Suppressor macrophage treated with lipopolysaccharide for 1 hour (primary cell): Measurements from ENCODE around the gene C2orf69.

Experiments
- DNase-seq, 3 donors: peaks; one replicate each; pipeline ENCODE4 v3.0.0-alpha.2; 2020 to 2022

Gene C2orf69

GRCh38 chr2:199973703-199974102 lies 62.6 kb downstream of the C2orf69 start:
- peak in 2 of 3 donors; percentile 51 to 61 for DNase-seq

GRCh38 chr2:199975273-199975895 lies 64.3 kb downstream of the C2orf69 start:
- no peak for DNase-seq
